ENCODE data around the gene MARCHF3.

Gene MARCHF3

GRCh38 chr5:126829098-126829497 lies 201.3 kb downstream of the MARCHF3 start:
- DNase-seq (ENCODE audit: low read depth, low spot score), result no peak
- H3K27ac ChIP-seq, result no peak overlapping the region

- H3K27ac ChIP-seq, result no peak overlapping the region
- DNase-seq (ENCODE audit: low read depth, low spot score), result no peak
Observed at GRCh38 chr5:126826619-126827215, 203.6 kb downstream of the MARCHF3 start.

DNA sequence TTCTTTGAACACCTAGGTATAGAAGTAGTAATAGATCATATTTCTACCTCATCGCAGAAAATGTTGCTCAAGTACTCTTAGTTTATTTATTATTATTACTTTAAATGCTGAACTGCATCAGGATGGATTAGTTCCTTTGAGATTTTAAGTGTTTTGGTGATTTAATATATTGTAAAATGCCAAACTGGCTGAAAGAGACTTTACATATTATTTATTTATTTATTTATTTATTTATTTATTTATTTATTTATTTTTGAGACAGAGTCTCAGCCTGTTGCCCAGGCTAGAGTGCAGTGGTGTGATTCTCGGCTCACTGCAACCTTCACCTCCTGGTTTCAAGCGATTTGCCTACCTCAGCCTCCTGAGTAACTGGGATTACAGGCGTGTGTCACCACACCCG lies 211.1 kb downstream of the MARCHF3 start:
- no peak overlapping the region for H3K27ac ChIP-seq
- no peak for DNase-seq (ENCODE audit: low read depth, low spot score)

DNA sequence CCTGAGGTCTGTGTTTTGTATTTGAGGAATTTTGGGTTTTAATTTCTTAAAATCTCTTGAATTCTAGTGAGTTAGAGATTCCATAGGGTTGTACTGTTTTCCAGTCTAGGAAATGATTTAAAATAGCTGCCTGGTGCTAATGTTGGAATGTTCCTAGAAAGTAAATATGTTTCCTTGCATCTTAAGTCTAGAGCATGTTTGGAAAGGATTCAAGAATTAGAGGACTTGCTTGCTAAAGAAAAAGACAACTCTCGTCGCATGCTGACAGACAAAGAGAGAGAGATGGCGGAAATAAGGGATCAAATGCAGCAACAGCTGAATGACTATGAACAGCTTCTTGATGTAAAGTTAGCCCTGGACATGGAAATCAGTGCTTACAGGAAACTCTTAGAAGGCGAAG lies 211.6 kb downstream of the MARCHF3 start:
- H3K27ac ChIP-seq, result no peak overlapping the region
- no peak for DNase-seq (ENCODE audit: low read depth, low spot score)
